PFSK-1 (cell line): Measurements from ENCODE around the gene CATSPER3. TPM values are rescaled to one million over a fixed set of nuclear protein-coding genes. Genes with fewer than 3 reads are reported as not detected.

Experiments used
- FOXP2 ChIP-seq: optimal IDR thresholded peaks from 2 replicates; pipeline ENCODE3; 2011; ENCODE audit warnings: borderline replicate concordance, control low read depth, inconsistent platforms; ENCODE audit not compliant: insufficient read depth; ENCODE audit errors: extremely low read length, extremely low read depth
- POLR2AphosphoS5 ChIP-seq: IDR thresholded peaks from 2 replicates; pipeline ENCODE4 v1.6.1; 2012; ENCODE audit warnings: low read depth, mild to moderate bottlenecking, control low read depth, low read length, moderate library complexity
- SIN3A ChIP-seq: IDR thresholded peaks from 2 replicates; pipeline ENCODE4 v1.6.1; 2012; ENCODE audit warnings: mild to moderate bottlenecking, low read length, moderate library complexity, borderline replicate concordance; ENCODE audit not compliant: insufficient read depth
- TAF1 ChIP-seq: IDR thresholded peaks from 2 replicates; pipeline ENCODE4 v1.6.1; 2012; ENCODE audit warnings: low read length, control low read depth, borderline replicate concordance; ENCODE audit not compliant: insufficient read depth
- polyA plus RNA-seq: library from polyadenylated mRNA; unstranded; fragments of >200 nt; gene quantifications from one replicate; pipeline ENCODE4 v1.2.1, GENCODE V29; 2012; ENCODE audit warnings: low read depth, missing spikeins; ENCODE audit not compliant: insufficient read length
- TF ChIP-seq, protein P1 (sequence below), 2 experiments: IDR thresholded peaks; 2 replicates each; pipeline versions ENCODE4 v1.6.1 to v1.8.0; 2011 to 2012; ENCODE audit warnings: low read depth in 2 of 2, low read length in 2 of 2, control low read depth in 1 of 2, inconsistent platforms in 1 of 2, mild to moderate bottlenecking in 1 of 2, moderate library complexity in 1 of 2; ENCODE audit not compliant: insufficient read depth in 1 of 2

Gene CATSPER3
- 0.41 TPM for polyA plus RNA-seq

- TF ChIP-seq SIN3A (no peak), TAF1 (no peak), FOXP2 (no peak), POLR2AphosphoS5 (no peak)
- TF ChIP-seq, protein P1, sequence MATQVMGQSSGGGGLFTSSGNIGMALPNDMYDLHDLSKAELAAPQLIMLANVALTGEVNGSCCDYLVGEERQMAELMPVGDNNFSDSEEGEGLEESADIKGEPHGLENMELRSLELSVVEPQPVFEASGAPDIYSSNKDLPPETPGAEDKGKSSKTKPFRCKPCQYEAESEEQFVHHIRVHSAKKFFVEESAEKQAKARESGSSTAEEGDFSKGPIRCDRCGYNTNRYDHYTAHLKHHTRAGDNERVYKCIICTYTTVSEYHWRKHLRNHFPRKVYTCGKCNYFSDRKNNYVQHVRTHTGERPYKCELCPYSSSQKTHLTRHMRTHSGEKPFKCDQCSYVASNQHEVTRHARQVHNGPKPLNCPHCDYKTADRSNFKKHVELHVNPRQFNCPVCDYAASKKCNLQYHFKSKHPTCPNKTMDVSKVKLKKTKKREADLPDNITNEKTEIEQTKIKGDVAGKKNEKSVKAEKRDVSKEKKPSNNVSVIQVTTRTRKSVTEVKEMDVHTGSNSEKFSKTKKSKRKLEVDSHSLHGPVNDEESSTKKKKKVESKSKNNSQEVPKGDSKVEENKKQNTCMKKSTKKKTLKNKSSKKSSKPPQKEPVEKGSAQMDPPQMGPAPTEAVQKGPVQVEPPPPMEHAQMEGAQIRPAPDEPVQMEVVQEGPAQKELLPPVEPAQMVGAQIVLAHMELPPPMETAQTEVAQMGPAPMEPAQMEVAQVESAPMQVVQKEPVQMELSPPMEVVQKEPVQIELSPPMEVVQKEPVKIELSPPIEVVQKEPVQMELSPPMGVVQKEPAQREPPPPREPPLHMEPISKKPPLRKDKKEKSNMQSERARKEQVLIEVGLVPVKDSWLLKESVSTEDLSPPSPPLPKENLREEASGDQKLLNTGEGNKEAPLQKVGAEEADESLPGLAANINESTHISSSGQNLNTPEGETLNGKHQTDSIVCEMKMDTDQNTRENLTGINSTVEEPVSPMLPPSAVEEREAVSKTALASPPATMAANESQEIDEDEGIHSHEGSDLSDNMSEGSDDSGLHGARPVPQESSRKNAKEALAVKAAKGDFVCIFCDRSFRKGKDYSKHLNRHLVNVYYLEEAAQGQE (IDR thresholded peaks at IDR 0.05; ENCODE audit: insufficient read depth in 1 of 2, low read depth in 2 of 2, low read length in 2 of 2), result no peak
Observed at GRCh38 chr5:134967607-134968006, at the start of gene CATSPER3. TSS of gene CATSPER3 (plus strand) at chr5:134967907. CDS start at chr5:134967992, 85 bp downstream.

GRCh38 chr5:134918861-134919260 is 48.8 kb upstream of the CATSPER3 start:
- no peak for TF ChIP-seq TAF1
- TF ChIP-seq SIN3A, result no peak
- TF ChIP-seq, protein P1 (IDR thresholded peaks at IDR 0.05; ENCODE audit: insufficient read depth in 1 of 2, low read depth in 2 of 2, low read length in 2 of 2), result no peak
- no peak for TF ChIP-seq POLR2AphosphoS5
- TF ChIP-seq FOXP2, result no peak

- no peak for TF ChIP-seq SIN3A
- TF ChIP-seq TAF1, result no peak
- TF ChIP-seq, protein P1 (IDR thresholded peaks at IDR 0.05; ENCODE audit: insufficient read depth in 1 of 2, low read depth in 2 of 2, low read length in 2 of 2), result no peak
- no peak for TF ChIP-seq FOXP2
- TF ChIP-seq POLR2AphosphoS5, result no peak
Observed at GRCh38 chr5:134920848-134921575, 46.7 kb upstream of the CATSPER3 start.

- TF ChIP-seq TAF1, result no peak
- TF ChIP-seq POLR2AphosphoS5, result no peak
- TF ChIP-seq SIN3A, result no peak
- TF ChIP-seq, protein P1 (IDR thresholded peaks at IDR 0.05; ENCODE audit: insufficient read depth in 1 of 2, low read depth in 2 of 2, low read length in 2 of 2), result no peak
Observed at GRCh38 chr5:134932508-134932907, 35.2 kb upstream of the CATSPER3 start.

DNA sequence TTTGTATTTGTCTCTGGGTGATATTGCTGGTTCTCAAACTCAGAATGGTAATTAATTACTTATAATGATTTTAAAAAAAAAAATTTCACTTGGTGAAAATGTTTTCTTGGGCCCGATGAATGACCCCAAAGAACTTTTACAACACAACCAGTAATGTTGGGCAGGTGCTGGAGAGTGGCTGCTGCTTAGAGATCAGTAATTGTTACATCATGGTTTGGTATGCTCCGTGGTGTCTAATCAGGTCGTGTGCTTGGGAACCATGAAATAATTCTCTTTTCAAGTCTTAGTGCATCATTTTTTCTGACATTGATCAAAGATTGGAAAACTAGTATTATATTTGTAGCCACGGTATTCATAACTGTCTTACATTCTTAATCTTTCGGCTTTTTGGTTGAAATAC is 33.5 kb upstream of the CATSPER3 start:
- TF ChIP-seq SIN3A, result no peak
- no peak for TF ChIP-seq FOXP2
- TF ChIP-seq, protein P1 (IDR thresholded peaks at IDR 0.05; ENCODE audit: insufficient read depth in 1 of 2, low read depth in 2 of 2, low read length in 2 of 2), result no peak
- no peak for TF ChIP-seq POLR2AphosphoS5
- no peak for TF ChIP-seq TAF1
